ENCODE measurements around the gene HOXB13.

Gene HOXB13

GRCh38 chr17:48748718-48749566 lies 20.4 kb upstream of the HOXB13 start:
- TF ChIP-seq, protein P1, sequence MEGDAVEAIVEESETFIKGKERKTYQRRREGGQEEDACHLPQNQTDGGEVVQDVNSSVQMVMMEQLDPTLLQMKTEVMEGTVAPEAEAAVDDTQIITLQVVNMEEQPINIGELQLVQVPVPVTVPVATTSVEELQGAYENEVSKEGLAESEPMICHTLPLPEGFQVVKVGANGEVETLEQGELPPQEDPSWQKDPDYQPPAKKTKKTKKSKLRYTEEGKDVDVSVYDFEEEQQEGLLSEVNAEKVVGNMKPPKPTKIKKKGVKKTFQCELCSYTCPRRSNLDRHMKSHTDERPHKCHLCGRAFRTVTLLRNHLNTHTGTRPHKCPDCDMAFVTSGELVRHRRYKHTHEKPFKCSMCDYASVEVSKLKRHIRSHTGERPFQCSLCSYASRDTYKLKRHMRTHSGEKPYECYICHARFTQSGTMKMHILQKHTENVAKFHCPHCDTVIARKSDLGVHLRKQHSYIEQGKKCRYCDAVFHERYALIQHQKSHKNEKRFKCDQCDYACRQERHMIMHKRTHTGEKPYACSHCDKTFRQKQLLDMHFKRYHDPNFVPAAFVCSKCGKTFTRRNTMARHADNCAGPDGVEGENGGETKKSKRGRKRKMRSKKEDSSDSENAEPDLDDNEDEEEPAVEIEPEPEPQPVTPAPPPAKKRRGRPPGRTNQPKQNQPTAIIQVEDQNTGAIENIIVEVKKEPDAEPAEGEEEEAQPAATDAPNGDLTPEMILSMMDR (conservative IDR thresholded peaks at IDR 0.05; ENCODE audit: low read depth, low read length), result no peak

DNA sequence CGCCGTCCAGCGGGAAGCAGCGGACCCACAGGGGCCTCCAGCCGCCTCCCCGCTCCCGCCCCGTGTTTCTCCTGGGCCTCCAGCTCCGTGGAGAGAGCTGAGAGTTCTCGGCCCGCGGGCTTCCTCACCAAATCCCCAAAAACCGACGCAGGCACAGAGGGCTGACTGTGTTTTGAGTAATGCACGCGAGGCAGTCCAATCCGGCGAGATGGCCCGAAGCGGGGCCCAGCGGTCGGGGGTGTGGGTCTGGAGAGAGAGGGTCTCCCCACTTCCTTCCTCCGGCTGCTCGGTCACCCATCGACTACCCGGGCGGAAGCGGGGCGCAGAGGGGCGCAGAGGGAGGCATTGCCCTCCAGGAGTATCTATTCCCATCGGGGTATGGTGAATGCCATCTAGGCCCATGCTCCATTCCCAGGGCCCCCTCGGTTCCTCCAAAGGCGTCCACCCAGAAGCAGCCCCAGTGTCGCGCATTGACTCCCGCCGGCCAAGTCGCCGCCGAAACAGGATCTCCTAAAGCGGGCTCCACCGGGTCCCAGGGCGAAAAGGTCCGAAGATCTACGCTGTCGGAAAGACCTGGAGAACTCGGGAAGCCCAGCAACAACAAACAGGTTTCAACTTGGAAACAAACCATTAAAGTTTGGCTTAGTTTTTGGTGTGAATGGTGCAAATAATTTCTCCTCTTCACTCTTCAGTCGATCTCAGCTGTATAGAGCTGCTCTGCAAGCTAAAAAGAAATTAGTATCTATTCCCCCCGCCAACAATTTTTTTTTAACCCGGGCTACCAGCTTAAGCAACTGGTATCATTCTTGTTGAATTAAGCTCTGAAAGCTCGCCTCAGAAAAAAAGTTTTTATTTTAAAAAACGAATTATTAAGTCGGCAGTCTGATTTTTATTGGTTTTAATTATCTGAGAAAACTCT lies 19.2 kb upstream of the HOXB13 start:
- DNase-seq (ENCODE audit: low read depth), result no peak
- TF ChIP-seq, protein P1 (conservative IDR thresholded peaks at IDR 0.05; ENCODE audit: low read depth, low read length), result no peak
- no peak overlapping the region for H3K4me3 ChIP-seq (ENCODE audit: low read length)

More at GRCh38 chr17:48748718-48749566, 20.4 kb upstream of the HOXB13 start:
- no peak for DNase-seq (ENCODE audit: low read depth)
- no peak overlapping the region for H3K4me3 ChIP-seq (ENCODE audit: low read length)

GRCh38 chr17:48746916-48747444 lies 18.4 kb upstream of the HOXB13 start:
- no peak overlapping the region for H3K4me3 ChIP-seq (ENCODE audit: low read length)
- no peak for DNase-seq (ENCODE audit: low read depth)
- TF ChIP-seq, protein P1 (conservative IDR thresholded peaks at IDR 0.05; ENCODE audit: low read depth, low read length), result no peak

- no peak overlapping the region for H3K4me3 ChIP-seq (ENCODE audit: low read length)
- TF ChIP-seq, protein P1 (conservative IDR thresholded peaks at IDR 0.05; ENCODE audit: low read depth, low read length), result no peak
- no peak for DNase-seq (ENCODE audit: low read depth)
Observed at GRCh38 chr17:48745381-48746275, 17.1 kb upstream of the HOXB13 start.

GRCh38 chr17:48740537-48740936 lies 12.0 kb upstream of the HOXB13 start:
- DNase-seq (ENCODE audit: low read depth), result no peak

More at GRCh38 chr17:48740537-48740936, 12.0 kb upstream of the HOXB13 start:
- TF ChIP-seq, protein P1 (conservative IDR thresholded peaks at IDR 0.05; ENCODE audit: low read depth, low read length), result no peak
- no peak overlapping the region for H3K4me3 ChIP-seq (ENCODE audit: low read length)
